ENCODE data around the gene CDH26.

Gene CDH26

GRCh38 chr20:59958123-59958522, at the start of gene CDH26:
Gene CDH26 (plus strand): TSS chr20:59958423. CDS start chr20:59958727, 304 bp downstream.
- DNase-seq: no peak

- DNase-seq: no peak
Observed at GRCh38 chr20:59908855-59909254, 49.4 kb upstream of the CDH26 start.

DNA sequence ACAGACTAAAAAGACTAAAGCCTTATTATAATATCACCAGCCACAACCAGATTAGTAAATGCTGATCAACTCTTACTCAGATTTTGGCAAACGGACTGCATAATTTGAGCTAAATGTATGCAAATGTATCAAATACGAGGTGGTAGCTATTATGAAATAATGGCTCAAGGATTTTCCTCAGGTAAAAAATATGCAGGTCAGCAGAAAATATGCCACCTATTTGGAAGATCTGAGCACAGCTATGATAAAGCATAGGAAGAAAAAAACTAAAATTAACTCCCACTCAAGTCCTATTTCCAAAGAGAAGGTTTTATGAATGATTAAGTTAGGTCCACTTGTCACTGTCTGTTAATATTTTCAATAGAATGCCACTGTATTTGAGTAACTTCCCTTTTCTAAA, 47.2 kb upstream of the CDH26 start:
- DNase-seq: no peak

GRCh38 chr20:59912609-59913008, 45.6 kb upstream of the CDH26 start:
- no peak for DNase-seq

- DNase-seq: no peak
Observed at GRCh38 chr20:59920944-59921343, 37.3 kb upstream of the CDH26 start.

DNA sequence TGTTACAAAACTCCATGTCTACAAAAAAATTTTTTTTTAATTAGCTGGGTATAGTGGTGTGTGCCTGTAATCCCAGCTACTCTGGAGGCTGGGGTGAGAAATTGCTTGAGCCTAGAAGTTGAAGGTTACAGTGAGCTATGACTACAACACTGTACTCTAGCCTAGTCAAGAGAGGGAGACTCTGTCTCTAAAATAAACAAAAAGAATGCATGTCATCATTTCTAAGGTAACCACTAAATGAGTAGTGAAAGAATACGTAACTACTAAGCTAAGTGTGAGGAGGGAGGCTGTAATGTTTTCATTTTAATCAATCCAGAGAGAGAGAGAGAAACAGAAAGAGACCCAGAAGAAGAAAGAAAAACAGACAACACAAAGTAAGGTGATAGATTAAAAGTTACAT, 34.7 kb upstream of the CDH26 start:
- no peak for DNase-seq

GRCh38 chr20:59925359-59925758, 32.9 kb upstream of the CDH26 start:
- DNase-seq: no peak

DNA sequence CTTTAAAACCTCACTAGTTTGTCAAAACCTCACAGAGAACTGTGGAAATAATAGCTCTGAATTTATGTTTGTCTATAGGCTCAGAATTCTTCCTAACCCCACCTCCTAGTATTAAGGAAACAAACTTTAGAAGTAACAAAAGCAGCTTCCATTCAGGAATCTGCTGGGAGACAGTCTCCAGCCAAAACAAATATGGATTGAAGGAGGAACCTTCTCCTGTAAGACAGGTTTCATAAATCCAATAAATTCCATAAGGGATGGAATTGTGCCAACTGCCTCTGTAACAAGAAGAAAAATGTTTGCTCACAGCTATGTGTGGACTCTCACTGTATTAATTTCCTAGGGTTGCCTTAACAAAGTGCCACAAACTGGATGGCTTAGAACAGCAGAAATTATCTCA, 32.3 kb upstream of the CDH26 start:
- no peak for DNase-seq

- no peak for DNase-seq
Observed at GRCh38 chr20:59931511-59932312, 26.5 kb upstream of the CDH26 start.

DNA sequence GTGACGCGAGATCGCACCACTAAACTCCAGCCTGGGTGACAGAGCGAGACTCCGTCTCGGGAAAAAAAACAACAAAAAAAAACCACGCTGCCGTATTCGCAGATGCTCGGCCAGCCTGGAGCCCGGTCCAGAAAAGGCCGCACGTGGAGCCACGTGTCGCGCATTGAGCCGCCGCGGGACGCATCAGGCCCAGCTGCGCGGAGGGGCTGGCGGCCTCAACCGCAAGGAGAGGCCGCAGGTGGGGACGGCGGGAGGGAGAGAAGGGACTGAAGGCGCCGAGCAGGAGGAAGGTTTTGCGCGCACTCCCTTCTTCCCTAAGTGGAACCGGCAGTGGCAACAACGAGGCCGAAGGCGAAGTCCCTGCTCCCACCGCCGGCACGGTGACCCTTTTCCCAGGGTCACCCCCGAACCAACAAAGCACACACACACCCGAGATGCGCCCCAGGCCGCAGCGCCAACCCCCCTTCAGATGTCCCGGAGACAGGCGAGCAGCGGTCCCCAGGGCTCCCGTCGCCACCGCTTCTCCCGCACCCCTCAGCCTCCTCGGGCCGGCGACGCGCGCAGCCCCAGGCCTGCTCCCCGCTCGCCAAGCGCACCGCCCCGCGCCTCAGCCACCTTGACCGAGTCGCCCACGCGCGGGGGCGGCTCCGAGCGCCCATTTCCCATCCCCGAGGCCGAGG, 25.5 kb upstream of the CDH26 start:
- DNase-seq: no peak

DNA sequence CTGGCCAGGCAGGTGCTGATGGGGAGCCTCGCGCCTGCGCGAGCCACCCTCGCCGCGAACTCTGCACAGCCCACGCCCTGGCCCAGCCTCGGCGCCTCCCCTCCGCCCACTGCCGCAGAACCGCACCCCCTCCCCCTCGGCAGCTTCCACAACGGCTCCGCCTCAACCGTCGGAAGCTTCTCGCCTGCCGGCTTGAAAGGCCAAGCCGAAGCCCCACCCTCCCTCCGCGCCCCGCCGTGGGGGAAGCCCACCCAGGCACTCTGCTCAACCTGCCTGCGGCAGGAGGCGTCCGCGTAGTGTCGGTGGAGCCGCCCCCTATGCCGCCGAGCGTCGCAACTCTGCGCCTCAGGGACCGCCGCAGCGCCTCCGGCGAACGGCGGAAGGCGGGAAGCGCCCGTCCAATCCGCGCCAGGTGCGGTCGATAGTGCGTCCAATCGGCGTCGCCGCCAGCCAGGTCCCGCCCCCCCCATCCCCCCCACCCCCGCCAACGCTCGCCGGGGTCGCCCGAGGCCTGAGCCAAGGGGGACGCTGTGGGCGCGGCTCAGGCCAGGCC, 24.9 kb upstream of the CDH26 start, which contains the start of gene SYCP2:
Gene SYCP2 (minus strand): TSS at position 342 of the 553 bp plus-strand sequence. CDS start 11,224 bp downstream, outside the sequence.
- no peak for DNase-seq

DNA sequence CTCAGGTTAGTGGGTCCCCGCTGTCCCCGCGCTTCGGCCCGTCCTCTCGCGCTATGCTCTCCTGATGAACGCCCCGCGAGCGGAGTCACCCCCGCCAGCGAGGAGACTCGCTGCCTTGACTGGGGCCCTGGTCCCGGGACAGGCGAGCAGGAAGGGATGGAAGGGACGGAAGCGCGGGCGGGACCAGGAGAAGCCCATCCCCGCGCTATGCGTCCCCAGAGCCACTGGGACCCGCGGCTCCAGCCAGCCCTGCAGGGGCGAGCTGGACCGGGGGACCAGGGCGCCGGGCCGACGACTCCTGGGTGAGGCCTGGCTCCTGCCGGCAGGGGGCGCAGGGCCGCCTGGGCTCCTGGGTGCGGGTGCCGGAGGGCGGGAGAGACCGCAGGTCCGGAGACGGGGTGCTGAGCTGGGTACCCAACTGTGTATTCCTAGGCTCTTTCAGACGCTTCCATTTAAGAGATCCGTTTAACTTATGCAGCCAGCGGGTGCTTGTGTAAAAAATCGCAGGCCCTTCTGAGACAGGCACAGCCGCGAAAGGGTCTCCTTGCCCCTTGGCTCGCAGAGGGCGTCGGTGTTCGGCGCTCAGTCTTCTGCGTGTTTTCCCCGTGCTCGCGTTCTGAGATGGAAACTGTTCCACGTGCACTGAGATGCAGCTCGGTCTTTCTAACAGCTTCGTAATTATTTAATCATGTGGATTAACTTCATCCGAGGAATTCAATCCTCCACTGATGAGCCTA, 24.2 kb upstream of the CDH26 start:
- DNase-seq: peak; percentile 65 to 77

DNA sequence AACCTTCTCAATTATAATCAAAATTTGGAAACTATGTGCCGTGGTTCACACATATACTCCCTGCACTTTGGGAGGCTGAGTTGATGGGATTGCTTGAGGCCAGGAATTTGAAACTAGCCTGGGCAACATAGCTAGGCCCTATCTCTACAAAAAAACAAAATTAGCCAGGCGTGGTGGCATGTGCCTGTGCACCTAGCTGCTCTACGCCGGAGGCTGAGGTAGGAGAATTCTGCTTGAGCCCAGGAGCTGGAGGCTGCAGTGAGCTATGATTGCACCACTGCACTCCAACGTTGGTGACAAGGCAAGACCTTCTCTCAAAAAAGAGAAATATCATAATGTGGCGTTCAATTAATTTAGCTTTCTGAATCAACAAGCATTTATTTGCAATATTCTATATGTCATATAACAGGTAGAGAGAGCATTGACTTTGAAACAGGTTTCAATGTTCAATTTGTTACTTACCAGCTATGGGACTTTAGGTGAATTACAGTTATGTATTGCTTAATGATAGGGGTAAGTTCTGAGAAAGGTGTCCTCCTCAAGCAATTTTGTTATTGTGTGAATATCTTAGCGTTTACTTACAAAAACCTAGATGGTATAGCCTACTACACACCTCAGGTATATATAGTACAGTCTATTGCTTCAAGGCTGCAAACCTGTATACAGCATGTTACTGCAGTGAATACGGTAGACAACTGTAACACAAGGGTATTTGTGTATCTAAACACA, 22.6 kb upstream of the CDH26 start:
- DNase-seq: no peak

- no peak for DNase-seq
Observed at GRCh38 chr20:59936409-59936808, 21.8 kb upstream of the CDH26 start.

GRCh38 chr20:59937150-59937549, 21.1 kb upstream of the CDH26 start:
- DNase-seq: peak in 1 of 2 donors; percentile 27

GRCh38 chr20:59938221-59938620, 20.0 kb upstream of the CDH26 start:
- no peak for DNase-seq

- DNase-seq: no peak
Observed at GRCh38 chr20:59938696-59939051, 19.5 kb upstream of the CDH26 start.

DNA sequence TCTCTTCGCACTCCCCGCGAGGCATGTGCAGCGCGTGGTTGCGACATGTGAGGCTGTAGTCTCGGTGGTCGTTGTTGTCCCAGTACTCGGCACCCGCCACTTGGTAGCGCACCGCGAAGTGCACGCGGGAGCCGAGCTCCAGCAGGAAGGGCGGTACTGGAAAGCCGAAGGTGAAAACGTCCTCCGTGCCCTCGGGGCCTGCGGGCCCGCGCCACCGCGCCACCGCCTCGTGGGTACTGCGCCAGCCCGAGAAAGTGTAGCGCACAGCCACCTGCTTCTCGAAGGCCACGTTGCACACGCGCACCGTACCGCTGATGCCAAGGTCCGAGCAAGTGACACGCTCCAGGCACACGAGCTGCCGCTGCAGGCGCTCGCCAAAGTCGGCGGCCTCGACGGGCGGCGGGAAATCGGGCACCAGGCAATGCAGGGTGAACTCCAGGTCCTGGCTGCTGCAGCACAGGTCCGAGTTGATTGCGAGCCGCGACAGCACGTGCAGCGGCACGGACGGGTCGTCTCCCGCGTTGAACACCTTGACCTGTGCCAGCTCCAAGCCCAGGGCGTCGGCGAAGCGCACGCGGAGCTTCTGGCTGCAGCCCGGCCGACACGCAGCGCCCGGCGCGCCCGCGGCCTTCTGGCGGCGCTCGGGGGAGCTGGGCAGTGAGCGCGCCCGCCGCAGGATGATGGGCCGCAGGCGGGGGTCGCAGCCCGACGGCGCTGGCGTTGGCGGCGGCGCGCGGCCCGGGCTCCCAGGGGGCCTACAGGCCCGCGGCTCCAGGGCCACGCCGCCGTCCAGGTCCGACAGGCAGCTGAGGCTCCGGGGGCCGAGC, 19.0 kb upstream of the CDH26 start:
- DNase-seq: no peak

- no peak for DNase-seq
Observed at GRCh38 chr20:59939879-59940128, 18.4 kb upstream of the CDH26 start.

GRCh38 chr20:59940129-59940955, 17.9 kb upstream of the CDH26 start, which contains the start of the genes FAM217B and PPP1R3D:
Gene FAM217B (plus strand): TSS chr20:59940389. CDS start chr20:59943944, 3,555 bp downstream.
Gene PPP1R3D (minus strand): TSS chr20:59940305. CDS start chr20:59939931, 374 bp downstream.
- peak; percentile 89 to 94 for DNase-seq

DNA sequence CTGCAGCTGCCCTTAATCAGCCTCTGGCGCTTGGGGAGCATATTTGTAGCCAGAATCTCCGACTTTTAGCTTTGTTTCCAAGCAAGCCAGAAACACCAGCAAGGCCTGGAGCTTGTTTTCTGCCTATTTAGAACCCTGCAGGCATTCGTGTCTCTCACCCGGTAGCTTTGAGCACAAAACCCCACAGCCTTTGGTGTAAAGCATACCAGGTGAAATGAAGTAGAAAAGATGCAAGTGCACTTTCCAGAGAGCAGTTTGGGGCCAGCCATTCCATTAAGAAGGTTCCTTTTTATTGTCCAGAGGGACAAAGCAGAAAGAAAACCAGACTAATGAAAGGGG, 17.3 kb upstream of the CDH26 start:
- DNase-seq: peak in 1 of 2 donors; percentile 79
